HG03135 (cell line): ENCODE measurements around the gene ADAMTS12.
"Not testable (repeated sequence)": the region's sequence is repeated elsewhere in the genome, so short reads cannot be mapped to it uniquely, and the experiment has no call there.

Experiments used
- ATAC-seq: cut with Tn5 transposase; IDR thresholded peaks from one replicate; pipeline ENCODE4 v1.9.1; 2021; ENCODE audit warnings: mild to moderate bottlenecking, moderate library complexity; ENCODE audit not compliant: unreplicated experiment

Gene ADAMTS12

GRCh38 chr5:33601881-33602280 lies 289.9 kb downstream of the ADAMTS12 start:
- no peak for ATAC-seq

DNA sequence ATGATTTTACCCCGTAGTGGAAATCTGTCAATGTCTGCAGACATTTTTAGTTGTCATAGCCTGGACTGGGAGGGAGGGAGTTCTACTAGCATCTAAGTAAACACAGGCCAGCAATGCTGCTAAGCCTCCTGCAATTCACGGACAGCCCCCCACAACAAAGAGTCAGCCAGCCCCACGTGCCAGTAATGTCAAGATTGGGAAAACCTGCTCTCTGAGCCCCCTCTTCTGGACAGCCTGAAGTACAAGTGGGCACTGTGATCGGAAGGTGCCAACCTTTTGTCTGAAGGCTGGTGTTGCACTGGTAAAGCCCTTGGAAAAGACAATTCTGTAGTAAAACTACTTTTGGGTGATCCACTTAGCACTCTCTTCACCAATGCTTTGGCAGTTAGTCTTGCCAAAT lies 296.5 kb downstream of the ADAMTS12 start:
- no peak for ATAC-seq

GRCh38 chr5:33594006-33594405 lies 297.8 kb downstream of the ADAMTS12 start:
- no peak for ATAC-seq

DNA sequence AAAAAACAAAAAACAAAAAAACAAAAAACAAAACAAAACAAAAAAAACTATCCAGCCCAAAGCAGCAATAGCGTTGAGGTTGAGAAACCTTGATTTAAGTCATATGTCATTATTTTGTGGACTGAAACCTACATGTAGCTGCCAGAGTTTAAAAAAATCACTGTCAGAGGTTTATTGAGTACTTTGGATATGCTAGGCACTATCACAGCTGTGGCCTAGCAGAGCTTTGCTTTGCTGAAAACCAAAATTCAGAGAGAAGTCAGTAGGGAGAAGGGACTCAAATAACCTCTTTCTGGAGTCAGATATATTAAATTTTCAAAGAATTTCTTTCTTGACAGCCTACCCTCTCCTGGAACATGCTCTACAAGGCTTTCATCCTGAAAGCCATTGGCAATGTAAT lies 299.5 kb downstream of the ADAMTS12 start:
- ATAC-seq: no peak

DNA sequence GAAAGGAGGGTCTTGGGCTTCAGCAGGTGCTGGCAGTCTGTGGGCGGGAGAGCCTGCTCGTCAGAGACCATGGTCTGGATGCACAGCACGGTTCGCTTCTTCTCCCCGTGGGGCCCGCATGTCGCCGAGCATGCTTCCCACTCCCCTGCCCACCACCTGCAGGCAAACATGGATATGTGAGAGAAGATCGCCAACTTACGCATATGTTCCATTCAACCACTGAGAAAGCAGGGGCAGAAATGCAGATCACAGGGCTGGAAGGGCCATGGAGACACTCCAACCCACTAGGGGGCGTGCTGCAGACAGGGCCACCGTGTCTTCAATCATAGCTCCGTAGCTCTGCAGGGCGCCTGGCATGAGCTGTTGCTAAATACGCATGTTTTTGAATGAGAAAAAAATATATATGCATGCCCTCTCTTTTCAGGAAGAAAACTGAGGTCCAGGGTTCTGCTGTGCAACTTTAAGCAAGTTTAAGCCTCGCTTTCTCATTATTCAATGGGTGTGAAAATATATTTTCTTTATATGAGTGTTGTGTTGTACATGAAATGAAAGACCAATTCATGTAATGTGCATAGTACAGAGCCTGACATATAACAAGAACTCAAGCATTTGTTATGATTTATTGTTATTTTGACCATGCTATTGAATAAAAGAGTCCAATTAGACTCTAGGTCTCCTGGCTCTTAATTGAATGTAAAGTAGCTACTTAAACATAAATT lies 303.0 kb downstream of the ADAMTS12 start:
- no peak for ATAC-seq

- ATAC-seq: no peak
Measured at GRCh38 chr5:33583332-33583731, 308.5 kb downstream of the ADAMTS12 start.

- ATAC-seq: no peak
Measured at GRCh38 chr5:33582417-33582816, 309.4 kb downstream of the ADAMTS12 start.

DNA sequence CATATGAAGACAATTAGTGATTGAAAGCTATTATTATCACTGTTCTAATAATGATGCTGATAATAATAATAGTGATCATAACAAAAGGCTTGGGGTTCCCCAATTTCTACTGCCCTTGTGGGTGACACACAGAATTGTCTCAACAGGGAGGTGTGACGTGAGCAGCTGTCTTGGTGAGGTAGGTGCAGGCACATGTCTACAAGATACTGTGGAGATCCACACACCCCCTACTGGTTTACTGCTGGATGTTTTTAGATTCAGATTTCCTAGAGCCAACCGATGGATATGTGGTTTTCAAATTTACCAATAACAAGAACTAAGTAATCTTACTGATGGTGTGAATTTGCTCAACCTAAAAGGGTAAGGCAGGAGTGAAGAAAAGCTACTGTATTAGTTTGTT lies 312.0 kb downstream of the ADAMTS12 start:
- no peak for ATAC-seq

DNA sequence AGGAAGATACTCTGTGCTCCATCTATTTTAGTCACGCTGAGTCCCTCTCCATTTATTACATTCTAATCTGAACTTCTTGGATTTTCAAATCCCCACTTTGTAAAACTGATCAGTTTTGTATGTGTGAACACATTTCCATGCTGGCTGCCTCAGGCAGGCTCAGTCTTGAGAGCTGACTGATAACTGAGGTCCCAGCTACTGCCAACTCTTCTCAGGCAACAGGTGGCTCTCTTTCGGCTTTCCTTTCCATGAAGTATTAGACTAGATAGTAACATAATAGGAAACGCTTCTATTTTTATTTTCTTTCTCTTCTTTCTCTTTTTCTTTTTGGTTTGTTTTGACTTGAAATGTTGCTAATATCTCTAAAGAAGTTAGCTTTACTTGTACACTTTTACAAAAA lies 312.6 kb downstream of the ADAMTS12 start:
- no peak for ATAC-seq

DNA sequence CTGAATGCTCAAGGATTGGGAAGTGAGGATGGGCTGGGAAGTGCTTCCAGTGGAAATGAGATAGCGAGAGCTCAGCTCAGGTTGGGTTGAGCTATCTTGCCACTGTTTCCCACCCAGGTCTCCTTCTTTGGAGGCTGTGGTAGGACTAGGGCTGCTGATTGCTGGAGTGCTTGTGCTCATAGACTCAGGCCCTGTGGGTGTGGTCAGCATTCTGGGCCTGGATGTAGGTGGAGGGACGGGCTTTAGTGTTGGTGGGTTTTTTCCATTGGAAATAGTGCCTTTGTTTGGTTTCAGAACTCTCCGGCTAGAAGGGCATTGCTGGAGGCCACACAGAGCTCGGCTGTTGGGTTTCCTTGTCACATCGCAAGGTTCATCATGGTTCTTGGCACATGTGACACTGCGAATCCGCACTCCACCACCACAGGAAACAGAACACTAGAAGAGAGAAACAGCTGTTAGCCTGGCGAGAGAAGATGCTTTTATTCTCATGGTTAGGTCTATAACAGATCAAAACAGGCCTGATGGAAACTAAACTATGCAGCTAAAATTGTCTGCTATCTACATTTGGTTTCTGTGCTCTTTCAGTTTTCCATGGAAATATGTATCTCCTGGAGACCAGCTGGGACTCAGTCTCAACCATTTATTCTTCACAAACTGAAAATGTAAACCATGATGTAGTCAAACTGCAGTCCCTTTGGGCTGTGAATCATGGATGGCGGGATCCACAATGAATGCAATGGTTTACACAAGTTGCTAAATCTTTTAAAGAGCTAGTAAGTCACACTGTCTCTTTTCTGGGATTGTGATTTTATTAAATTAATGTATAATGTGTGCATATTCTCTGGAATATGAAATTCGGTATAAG lies 314.8 kb downstream of the ADAMTS12 start:
- no peak for ATAC-seq

- ATAC-seq: no peak
Measured at GRCh38 chr5:33565324-33565723, 326.5 kb downstream of the ADAMTS12 start.

GRCh38 chr5:33563983-33564908 lies 327.5 kb downstream of the ADAMTS12 start:
- ATAC-seq: no peak

- no peak for ATAC-seq
Measured at GRCh38 chr5:33563530-33563929, 328.3 kb downstream of the ADAMTS12 start.

- ATAC-seq: no peak
Measured at GRCh38 chr5:33558489-33558888, 333.3 kb downstream of the ADAMTS12 start.

DNA sequence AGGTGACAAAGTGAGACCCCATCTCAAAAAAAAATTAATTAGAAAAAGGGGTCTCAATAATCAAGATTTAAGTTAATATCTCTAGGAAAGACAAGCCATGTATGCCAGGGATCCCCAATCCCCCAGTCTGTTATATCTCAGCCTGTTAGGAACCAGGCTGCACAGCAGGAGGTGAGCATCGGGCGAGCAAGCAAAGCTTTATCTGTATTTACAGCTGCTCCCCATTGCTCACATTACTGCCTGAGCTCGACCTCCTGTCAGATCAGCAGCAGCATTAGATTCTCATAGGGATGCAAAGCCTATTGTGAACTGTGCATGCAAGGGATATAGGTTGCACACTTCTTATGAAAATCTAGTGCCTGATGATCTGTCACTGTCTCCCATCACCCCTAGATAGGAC lies 334.2 kb downstream of the ADAMTS12 start:
- no peak for ATAC-seq

- ATAC-seq: no peak
Measured at GRCh38 chr5:33556330-33557328, 335.2 kb downstream of the ADAMTS12 start.

DNA sequence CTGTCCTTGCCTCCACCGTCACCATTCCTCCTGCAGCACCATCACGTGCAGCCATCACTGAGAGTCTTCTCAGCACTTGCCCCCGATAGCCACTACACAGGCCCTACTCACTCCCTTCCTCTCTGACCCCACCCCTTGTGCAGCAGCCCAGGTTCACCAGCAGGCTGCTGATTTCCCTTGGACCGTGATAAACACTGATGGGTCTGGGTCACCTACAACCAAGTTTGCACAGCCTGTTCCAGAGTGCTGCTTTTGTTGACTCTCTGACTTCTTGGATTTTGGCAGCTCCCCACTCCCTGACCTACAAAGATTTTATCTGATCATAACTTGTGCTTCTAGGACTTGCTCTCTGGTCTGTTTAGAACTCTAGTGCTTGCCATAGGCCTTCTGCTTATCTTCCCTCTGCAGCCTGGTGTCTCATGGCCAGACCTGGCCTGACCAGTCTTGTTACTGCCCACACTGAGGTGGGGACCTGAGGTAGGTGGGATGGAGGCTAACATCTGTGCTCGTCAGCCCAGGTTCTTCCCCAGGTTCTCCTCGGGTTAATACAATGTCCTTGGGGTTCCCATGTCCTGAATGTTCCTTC lies 341.7 kb downstream of the ADAMTS12 start:
- ATAC-seq: no peak

DNA sequence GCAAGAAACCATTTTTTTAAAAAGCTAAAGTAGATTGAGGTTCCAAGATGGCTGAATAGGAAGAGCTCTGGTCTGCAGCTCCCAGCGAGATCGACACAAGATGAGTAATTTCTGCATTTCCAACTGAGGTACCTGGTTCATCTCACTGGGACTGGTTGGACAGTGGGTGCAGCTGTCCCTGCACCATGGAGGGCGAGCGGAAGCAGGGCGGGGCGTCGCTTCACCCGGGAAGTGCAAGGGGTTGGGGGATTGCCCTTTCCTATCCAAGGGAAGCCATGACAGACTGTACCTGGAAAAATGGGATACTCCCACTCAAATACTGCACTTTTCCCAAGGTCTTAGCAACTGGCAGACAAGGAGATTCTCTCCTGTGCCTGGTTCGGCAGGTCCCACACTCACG lies 352.0 kb downstream of the ADAMTS12 start:
- not testable (repeated sequence) for ATAC-seq

GRCh38 chr5:33539212-33539611 lies 352.6 kb downstream of the ADAMTS12 start:
- ATAC-seq: no peak

- no peak for ATAC-seq
Measured at GRCh38 chr5:33538201-33538600, 353.6 kb downstream of the ADAMTS12 start.
